Kidney (tissue), 14 donors: ENCODE measurements around the gene VRTN. TPM values are rescaled to one million over a fixed set of nuclear protein-coding genes. Genes with fewer than 3 reads are reported as not detected.
A peak's percentile ranks its signal among the peaks of the same experiment; 100 is the strongest.

Source experiments
- DNase-seq, 5 donors: peaks; one replicate each; pipeline ENCODE4 v3.0.0-alpha.2; 2013 to 2020
- FAIRE-seq: peaks from 2 replicates; lab custom pipeline; 2012; peaks lifted over from hg19 to GRCh38; lab: Jason Lieb, UNC
- H3K27ac ChIP-seq, 2 donors: one replicate each; pipeline ENCODE4 v1.7.0; 2013; ENCODE audit warnings: low read depth in 2 of 2, low read length in 2 of 2, inconsistent platforms in 1 of 2
- H3K27me3 ChIP-seq: one replicate; pipeline ENCODE4 v1.7.1; 2013; ENCODE audit warnings: low read length, inconsistent platforms; ENCODE audit not compliant: control insufficient read depth, insufficient read depth
- H3K36me3 ChIP-seq, 3 donors: one replicate each; pipeline versions ENCODE4 v1.7.0 to v1.7.1; 2013; ENCODE audit warnings: low read length in 3 of 3, control low read depth in 1 of 3, inconsistent platforms in 1 of 3; ENCODE audit not compliant: insufficient read depth in 3 of 3, control insufficient read depth in 2 of 3
- H3K4me1 ChIP-seq, 3 donors: one replicate each; pipeline versions ENCODE4 v1.7.0 to v1.7.1; 2013; ENCODE audit warnings: low read length in 3 of 3, inconsistent platforms in 1 of 3, low read depth in 1 of 3; ENCODE audit not compliant: control insufficient read depth in 2 of 3, insufficient read depth in 2 of 3
- H3K4me3 ChIP-seq, 3 donors: one replicate each; pipeline versions ENCODE4 v1.7.0 to v1.8.1; 2013; ENCODE audit warnings: low read length in 3 of 3, control low read depth in 1 of 3, inconsistent platforms in 1 of 3
- H3K9ac ChIP-seq, 3 donors: one replicate each; pipeline versions ENCODE4 v1.7.0 to v1.7.1; 2013; ENCODE audit warnings: low read length in 3 of 3, control low read depth in 1 of 3, inconsistent platforms in 1 of 3
- H3K9me3 ChIP-seq, 3 donors: one replicate each; pipeline versions ENCODE4 v1.7.0 to v1.7.1; 2013; ENCODE audit warnings: low read length in 3 of 3, control low read depth in 1 of 3, inconsistent platforms in 1 of 3; ENCODE audit not compliant: control insufficient read depth in 2 of 3, insufficient read depth in 1 of 3
- CTCF ChIP-seq: IDR thresholded peaks from 3 replicates; pipeline ENCODE4 v1.5.1; 2012; ENCODE audit warnings: mild to moderate bottlenecking, moderate library complexity, borderline replicate concordance; ENCODE audit not compliant: insufficient read depth; ENCODE audit errors: extremely low read depth
- intact Hi-C: fragments of 100-400 bp; cut with DNase I; formaldehyde crosslinking; loops from one replicate; pipeline ENCODE4 v1.11.1; 2022
- polyA plus RNA-seq: library from polyadenylated mRNA; stranded (reverse); fragments of 350-450 nt; fragmentation: Illumina TruSeq; extraction: RNeasy Lipid Tissue Mini Kit (QIAGEN cat#74804); gene quantifications from one replicate; pipeline ENCODE4 v1.2.3, GENCODE V29; 2014; ENCODE audit warnings: low read depth, low replicate concordance; ENCODE audit not compliant: insufficient read depth
- total RNA-seq: library from RNA; stranded (reverse); fragmentation: NEBNext Ultra II Directional; extraction: Animal tissue kit (Norgen Biotek cat#: 25700); gene quantifications from one replicate; pipeline ENCODE4 v1.2.1, GENCODE V29; 2021
- donor health status: control.
- donor health status: control.
- donor health status: control.
- donor health status: control.
- donor health status: control.
- donor health status: DM: yes; HTN: yes; CAD: no.
- donor health status: Normal renal cell carcinoma (clear cell type).

Gene VRTN
- total and polyA plus RNA-seq, 2 donors from 2014 or later = not detected

- H3K27ac ChIP-seq = no peak overlapping the region
- no peaks in the 10 kb centered on the region for H3K27me3 ChIP-seq
- FAIRE-seq = no peak
- no peaks in the 10 kb centered on the region for H3K9me3 ChIP-seq
- peak in 1 of 5 donors; percentile 63 for DNase-seq
- H3K4me1 ChIP-seq = no peaks in the 10 kb centered on the region
- intact Hi-C loops = no loop called here
- no peaks in the 10 kb centered on the region for H3K36me3 ChIP-seq
- TF ChIP-seq CTCF = no peak
- H3K9ac ChIP-seq = no peak overlapping the region
- H3K4me3 ChIP-seq = no peak overlapping the region
Observed at GRCh38 chr14:74356892-74357575, 8.8 kb downstream of the VRTN start.

GRCh38 chr14:74357585-74357984 is 9.3 kb downstream of the VRTN start:
- no peak for DNase-seq
- Histone ChIP-seq H3K27ac (no peak overlapping the region), H3K9ac (no peak overlapping the region), H3K9me3 (no peaks in the 10 kb centered on the region), H3K27me3 (no peaks in the 10 kb centered on the region), H3K4me1 (no peaks in the 10 kb centered on the region), H3K4me3 (no peak overlapping the region), H3K36me3 (no peaks in the 10 kb centered on the region)
- no peak for TF ChIP-seq CTCF
- intact Hi-C loops = no loop called here
- FAIRE-seq = no peak

- Histone ChIP-seq H3K27me3 (no peaks in the 10 kb centered on the region), H3K36me3 (no peaks in the 10 kb centered on the region), H3K4me1 (no peaks in the 10 kb centered on the region), H3K9me3 (no peaks in the 10 kb centered on the region), H3K9ac (no peak overlapping the region), H3K4me3 (no peak overlapping the region), H3K27ac (no peak overlapping the region)
- no peak for TF ChIP-seq CTCF
- intact Hi-C loops = no loop called here
- no peak for FAIRE-seq
- peak in 1 of 5 donors; percentile 64 for DNase-seq
Observed at GRCh38 chr14:74358176-74358829, 10.0 kb downstream of the VRTN start.
